ENCODE results near the gene DSCAM.

Gene DSCAM

GRCh38 chr21:40689840-40690360, 157.1 kb downstream of the DSCAM start:
- DNase-seq, result no peak

GRCh38 chr21:40689217-40689616, 157.7 kb downstream of the DSCAM start:
- no peak for DNase-seq

GRCh38 chr21:40688106-40688864, 158.7 kb downstream of the DSCAM start:
- DNase-seq, result no peak

GRCh38 chr21:40687625-40688024, 159.3 kb downstream of the DSCAM start:
- no peak for DNase-seq

- no peak for DNase-seq
These were observed 160.4 kb downstream of the DSCAM start for GRCh38 chr21:40686526-40686925.

- DNase-seq, result no peak
These were observed 161.8 kb downstream of the DSCAM start for GRCh38 chr21:40685141-40685540.

- DNase-seq, result no peak
These were observed 162.2 kb downstream of the DSCAM start for GRCh38 chr21:40684726-40685125.

GRCh38 chr21:40683349-40683748, 163.6 kb downstream of the DSCAM start:
- DNase-seq, result no peak

- DNase-seq, result no peak
These were observed 165.6 kb downstream of the DSCAM start for GRCh38 chr21:40681164-40681859.

GRCh38 chr21:40680311-40680710, 166.6 kb downstream of the DSCAM start:
- DNase-seq, result no peak

GRCh38 chr21:40678681-40679284, 168.2 kb downstream of the DSCAM start:
- no peak for DNase-seq

GRCh38 chr21:40675017-40675416, 171.9 kb downstream of the DSCAM start:
- no peak for DNase-seq

- no peak for DNase-seq
These were observed 174.4 kb downstream of the DSCAM start for GRCh38 chr21:40672602-40673001.

GRCh38 chr21:40671716-40672115, 175.2 kb downstream of the DSCAM start:
- DNase-seq, result no peak

- DNase-seq, result no peak
These were observed 178.2 kb downstream of the DSCAM start for GRCh38 chr21:40668555-40669275.

- DNase-seq, result no peak
These were observed 179.0 kb downstream of the DSCAM start for GRCh38 chr21:40667967-40668366.

- DNase-seq, result no peak
These were observed 184.1 kb downstream of the DSCAM start for GRCh38 chr21:40662889-40663288.

GRCh38 chr21:40660461-40660860, 186.5 kb downstream of the DSCAM start:
- no peak for DNase-seq

GRCh38 chr21:40658311-40658710, 188.6 kb downstream of the DSCAM start:
- no peak for DNase-seq

GRCh38 chr21:40652436-40652835, 194.5 kb downstream of the DSCAM start:
- no peak for DNase-seq

- DNase-seq, result no peak
These were observed 199.3 kb downstream of the DSCAM start for GRCh38 chr21:40647706-40648105.

GRCh38 chr21:40646651-40647050, 200.3 kb downstream of the DSCAM start:
- DNase-seq, result no peak

GRCh38 chr21:40641042-40641441, 205.9 kb downstream of the DSCAM start:
- DNase-seq, result no peak
